Psoas muscle (tissue), 8 donors: ENCODE data around the gene LGMN. TPM values are rescaled to one million over a fixed set of nuclear protein-coding genes. Genes with fewer than 3 reads are reported as not detected.
"Not testable (repeated sequence)": the region's sequence is repeated elsewhere in the genome, so short reads cannot be mapped to it uniquely, and the experiment has no call there.

Experiments
- ATAC-seq, 4 donors: fragments of 200-7000 bp; cut with Tn5 transposase; one replicate each; pipeline ENCODE4 v1.9.1; 2020; ENCODE audit warnings: moderate library complexity in 3 of 4, mild to moderate bottlenecking in 2 of 4
- DNase-seq, 2 donors: peaks; one replicate each; pipeline ENCODE4 v3.0.0-alpha.2; 2020
- H3K27ac ChIP-seq: fragments of 200-600 bp; one replicate; pipeline ENCODE4 v1.8.0; 2022
- H3K27me3 ChIP-seq, 3 donors: fragments of 200-600 bp in 1 of 3; one replicate each; pipeline versions ENCODE4 v1.6.1 to v1.8.0; 2013 to 2022; ENCODE audit warnings: low read length in 2 of 3, mild to moderate bottlenecking in 2 of 3, moderate library complexity in 1 of 3; ENCODE audit not compliant: insufficient read depth in 3 of 3
- H3K36me3 ChIP-seq, 2 donors: fragments of 200-600 bp in 1 of 2; one replicate each; pipeline versions ENCODE4 v1.6.1 to v1.8.0; 2013 to 2022; ENCODE audit warnings: low read depth in 1 of 2, mild to moderate bottlenecking in 1 of 2, moderate library complexity in 1 of 2; ENCODE audit not compliant: insufficient read depth in 1 of 2
- H3K4me1 ChIP-seq: fragments of 200-600 bp; one replicate; pipeline ENCODE4 v1.8.0; 2022
- H3K4me3 ChIP-seq: fragments of 200-600 bp; one replicate; pipeline ENCODE4 v1.8.0; 2022; ENCODE audit warnings: mild to moderate bottlenecking
- H3K9me3 ChIP-seq: fragments of 200-600 bp; one replicate; pipeline ENCODE4 v1.8.0; 2022
- WGBS, 3 donors: extraction: QIAGEN DNeasy Blood & Tissue Kit; methylation state at CpG; one replicate each; pipeline versions ENCODE4 v1.1.6 to v1.1.7; 2013; 5-methylcytosine and 5-hydroxymethylcytosine counted together
- intact Hi-C, 2 donors: fragments of 100-400 bp; cut with DNase I; formaldehyde crosslinking; loops; one replicate each; pipeline versions ENCODE4 v1.11.0 to v1.14.2; 2022
- polyA plus RNA-seq, 3 donors: library from polyadenylated mRNA; stranded (reverse); fragments of 200-250 nt; gene quantifications; one replicate each; pipeline ENCODE4 v1.2.3, GENCODE V29; 2013
- total RNA-seq, 4 donors: library from RNA; stranded (reverse); fragmentation: NEBNext Ultra II Directional in 2 of 4; extraction: Animal tissue kit (Norgen Biotek cat#: 25700) in 2 of 4; gene quantifications; one replicate each; pipeline versions ENCODE4 v1.2.1 to v1.2.4, GENCODE V29; 2021 to 2023
- TF ChIP-seq, protein P1 (sequence below): fragments of 200-600 bp; IDR thresholded peaks from one replicate; pipeline ENCODE4 v1.8.0; 2022; ENCODE audit warnings: antibody characterized with exemption
- donor health status: healthy with polysubstance abuse.
- donor health status: DM: no; HTN: no; CAD: no; lungs with moderate emphysema.
- donor health status: Bipolar disorder and iron deficiency.
- donor health status: healthy.
- donor health status: DM: yes; HTN: yes; CAD: no.
- donor health status: DM: no; HTN: no; CAD: no.
- donor health status: DM: no; HTN: no; CAD: no.
- donor health status: DM: yes; HTN: yes; CAD: no.

LGMN gene
- total and polyA plus RNA-seq, 7 donors, result 27.2 to 56.8 (median 49.3) TPM

DNA sequence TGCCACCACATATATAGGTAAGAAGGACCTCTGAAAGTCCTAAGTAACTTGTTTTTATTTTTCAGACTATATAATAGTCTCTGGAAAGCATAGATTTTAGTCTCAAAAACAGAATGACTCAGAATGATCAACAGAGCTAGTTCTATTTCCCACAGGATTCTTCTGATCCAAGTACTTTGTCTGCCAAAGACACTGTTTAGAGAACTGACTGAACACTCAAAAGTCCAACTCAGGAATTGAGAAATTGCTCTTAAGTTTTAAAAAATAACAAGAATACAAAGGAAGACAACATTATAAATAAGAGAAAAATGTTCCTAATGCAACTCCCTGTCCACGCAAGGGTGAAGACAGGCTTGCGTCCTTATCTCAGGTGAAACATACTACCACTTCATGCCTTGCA, 29.0 kb downstream of the LGMN start:
- TF ChIP-seq, protein P1, sequence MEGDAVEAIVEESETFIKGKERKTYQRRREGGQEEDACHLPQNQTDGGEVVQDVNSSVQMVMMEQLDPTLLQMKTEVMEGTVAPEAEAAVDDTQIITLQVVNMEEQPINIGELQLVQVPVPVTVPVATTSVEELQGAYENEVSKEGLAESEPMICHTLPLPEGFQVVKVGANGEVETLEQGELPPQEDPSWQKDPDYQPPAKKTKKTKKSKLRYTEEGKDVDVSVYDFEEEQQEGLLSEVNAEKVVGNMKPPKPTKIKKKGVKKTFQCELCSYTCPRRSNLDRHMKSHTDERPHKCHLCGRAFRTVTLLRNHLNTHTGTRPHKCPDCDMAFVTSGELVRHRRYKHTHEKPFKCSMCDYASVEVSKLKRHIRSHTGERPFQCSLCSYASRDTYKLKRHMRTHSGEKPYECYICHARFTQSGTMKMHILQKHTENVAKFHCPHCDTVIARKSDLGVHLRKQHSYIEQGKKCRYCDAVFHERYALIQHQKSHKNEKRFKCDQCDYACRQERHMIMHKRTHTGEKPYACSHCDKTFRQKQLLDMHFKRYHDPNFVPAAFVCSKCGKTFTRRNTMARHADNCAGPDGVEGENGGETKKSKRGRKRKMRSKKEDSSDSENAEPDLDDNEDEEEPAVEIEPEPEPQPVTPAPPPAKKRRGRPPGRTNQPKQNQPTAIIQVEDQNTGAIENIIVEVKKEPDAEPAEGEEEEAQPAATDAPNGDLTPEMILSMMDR, result no peak
- Histone ChIP-seq H3K9me3 (no peaks in the 10 kb centered on the region), H3K27me3 (no peaks in the 10 kb centered on the region), H3K36me3 (peaks cover 0 to 7% of the 10 kb centered on the region in 2 donors), H3K4me3 (no peak overlapping the region), H3K4me1 (peaks cover under 1% of the 10 kb centered on the region), H3K27ac (no peak overlapping the region)
- DNase-seq (no peak), ATAC-seq (peak in 1 of 4 donors; percentile 33)
- 86 to 96% (median 90%) methylated on average over 2 of the region's 2 CpGs for WGBS, 3 donors
- intact Hi-C loops, result no loop called here

GRCh38 chr14:92718664-92719063, 29.8 kb downstream of the LGMN start:
- Histone ChIP-seq H3K36me3 (peaks cover 0 to 10% of the 10 kb centered on the region in 2 donors), H3K27ac (no peak overlapping the region), H3K4me3 (no peak overlapping the region), H3K27me3 (no peaks in the 10 kb centered on the region), H3K9me3 (no peaks in the 10 kb centered on the region), H3K4me1 (no peaks in the 10 kb centered on the region)
- DNase-seq (no peak), ATAC-seq (no peak)
- WGBS, 3 donors, result 85 to 89% (median 88%) methylated on average over 8 of the region's 8 CpGs
- TF ChIP-seq, protein P1, result no peak
- intact Hi-C loops, result no loop called here

DNA sequence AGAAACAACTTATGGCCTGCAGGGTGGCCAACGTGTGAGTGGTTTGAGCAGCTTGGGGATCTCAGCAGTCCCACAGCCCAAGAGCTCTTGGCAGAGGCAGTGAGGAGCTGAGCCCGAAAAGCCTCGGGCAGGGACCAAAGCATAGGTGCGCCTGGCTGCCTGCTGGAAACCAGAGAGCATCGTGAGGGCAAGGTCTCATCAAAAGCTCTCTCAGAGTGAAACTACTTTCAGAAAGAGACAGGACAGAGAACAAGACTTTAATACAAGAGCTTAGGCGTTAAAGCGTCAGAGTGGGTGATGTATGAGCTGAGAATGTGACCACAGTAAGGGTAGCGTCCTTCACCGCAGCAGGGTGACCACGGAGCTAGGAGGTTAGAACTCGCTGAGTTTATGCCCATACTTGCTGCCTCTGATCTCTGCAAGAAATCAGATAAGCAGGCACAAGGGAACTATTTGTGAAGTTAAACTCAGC, 30.8 kb downstream of the LGMN start:
- intact Hi-C loops, result no loop called here
- TF ChIP-seq, protein P1, result no peak
- DNase-seq (no peak), ATAC-seq (no peak)
- Histone ChIP-seq H3K9me3 (no peaks in the 10 kb centered on the region), H3K27me3 (no peaks in the 10 kb centered on the region), H3K36me3 (peaks cover 0 to 21% of the 10 kb centered on the region in 2 donors), H3K4me3 (no peak overlapping the region), H3K27ac (no peak overlapping the region), H3K4me1 (no peaks in the 10 kb centered on the region)
- 80 to 85% (median 82%) methylated on average over 11 of the region's 11 CpGs for WGBS, 3 donors

DNA sequence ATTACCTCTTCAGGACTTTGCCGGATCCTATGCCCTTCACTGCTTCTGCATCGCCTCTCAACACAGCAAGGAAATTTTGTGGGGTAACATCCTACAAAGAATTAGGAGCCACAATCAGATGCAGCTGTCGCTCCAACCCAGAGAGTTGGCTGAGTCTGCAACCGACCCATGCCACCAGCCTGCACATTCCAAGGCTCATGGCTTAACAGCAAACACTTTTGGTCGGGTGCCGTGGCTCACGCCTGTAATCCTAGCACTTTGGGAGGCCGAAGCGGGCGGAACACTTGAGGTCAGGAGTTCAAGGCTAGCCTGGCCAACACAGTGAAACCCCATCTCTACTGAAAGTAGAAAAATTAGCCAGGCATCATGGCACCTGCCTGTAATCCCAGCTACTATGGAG, 32.3 kb downstream of the LGMN start:
- Histone ChIP-seq H3K4me1 (no peaks in the 10 kb centered on the region), H3K27ac (peak overlapping the region; percentile 5), H3K36me3 (peaks cover 0 to 35% of the 10 kb centered on the region in 2 donors), H3K9me3 (no peaks in the 10 kb centered on the region), H3K4me3 (no peak overlapping the region), H3K27me3 (no peaks in the 10 kb centered on the region)
- peak in 2 of 4 donors; percentile 51 to 55 for ATAC-seq
- no peak for DNase-seq
- 34 to 55% (median 42%) methylated on average over 10 of the region's 10 CpGs for WGBS, 3 donors
- intact Hi-C loops, result no loop called here
- TF ChIP-seq, protein P1, result no peak

DNA sequence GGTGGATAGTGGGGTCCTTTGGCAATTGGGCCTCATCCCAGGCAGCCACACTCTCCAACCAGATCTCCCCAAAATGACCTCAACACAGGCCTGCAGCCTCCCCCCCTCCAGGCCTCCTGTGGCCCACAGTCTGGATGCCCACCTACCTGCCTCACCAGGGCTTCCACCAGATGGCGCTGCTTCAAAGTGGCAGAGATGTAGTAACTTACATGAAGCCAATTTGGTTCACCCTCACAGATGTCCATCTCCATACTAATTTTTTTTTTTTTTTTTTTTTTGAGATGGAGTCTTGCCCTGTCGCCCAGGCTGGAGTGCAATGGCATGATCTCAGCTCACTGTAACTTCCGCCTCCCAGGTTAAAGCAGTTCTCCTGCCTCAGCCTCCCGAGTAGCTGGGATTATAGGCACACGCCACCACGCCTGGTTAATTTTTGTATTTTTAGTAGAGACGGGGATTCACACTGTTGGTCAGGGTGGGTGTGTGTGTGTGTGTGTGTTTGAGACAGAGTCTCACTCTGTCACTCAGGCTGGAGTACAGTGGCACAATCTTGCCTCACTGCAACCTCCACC, 33.6 kb downstream of the LGMN start:
- intact Hi-C loops, result loop anchor here (1.0 to 5.0 kb wide), 2 partner anchors 67 to 68 kb away; no protein-coding TSS in a partner anchor
- not testable (repeated sequence) for H3K4me1 ChIP-seq, H3K27me3 ChIP-seq, H3K27ac ChIP-seq, H3K4me3 ChIP-seq, H3K9me3 ChIP-seq
- DNase-seq, result peak; percentile 82 to 89
- 79 to 85% (median 84%) methylated on average over 6 to 7 of the region's 7 CpGs for whole genome bisulfite sequencing, 3 donors
- ATAC-seq, result peak; percentile 81 to 92 (median 83)
- TF ChIP-seq, protein P1, result peak; percentile 69
- peaks cover 0 to 48% of the 10 kb centered on the region in 2 donors for H3K36me3 ChIP-seq
